Calu3 (cell line): Measurements from ENCODE around the gene TADA2A. TPM values are rescaled to one million over a fixed set of nuclear protein-coding genes. Genes with fewer than 3 reads are reported as not detected.

Source experiments
- BruUV-seq: library from RNA; stranded (reverse); fragments of 400-500 nt; replicated peaks from 2 replicates; lab custom pipeline; 2021; lab: Mats Ljungman, UMichigan
- CTCF ChIA-PET: fragments of 300-600 bp; sonication (Branson Sonifier 250); formaldehyde crosslinking; loops from one replicate; lab custom pipeline; 2022; ENCODE audit warnings: antibody characterized with exemption; lab: Charles Lee
- DNase-seq: peaks from one replicate; pipeline ENCODE4 v3.0.0; 2022
- H3K27ac Mint-ChIP-seq: one replicate; pipeline ENCODE4 v1.8.0; 2022; ENCODE audit warnings: mixed read lengths; ENCODE audit not compliant: unreplicated experiment
- H3K27me3 Mint-ChIP-seq: one replicate; pipeline ENCODE4 v1.8.0; 2022; ENCODE audit warnings: mixed read lengths; ENCODE audit not compliant: unreplicated experiment
- H3K36me3 Mint-ChIP-seq: one replicate; pipeline ENCODE4 v1.8.0; 2022; ENCODE audit warnings: mild to moderate bottlenecking, moderate library complexity, mixed read lengths; ENCODE audit not compliant: insufficient read depth, unreplicated experiment
- H3K4me1 Mint-ChIP-seq: one replicate; pipeline ENCODE4 v1.8.0; 2022; ENCODE audit warnings: mild to moderate bottlenecking, low read depth, mixed read lengths; ENCODE audit not compliant: unreplicated experiment
- H3K4me3 Mint-ChIP-seq: one replicate; pipeline ENCODE4 v1.8.0; 2022; ENCODE audit warnings: mild to moderate bottlenecking, low read depth, moderate library complexity, mixed read lengths; ENCODE audit not compliant: unreplicated experiment
- H3K9me3 Mint-ChIP-seq: one replicate; pipeline ENCODE4 v1.8.0; 2022; ENCODE audit warnings: low read depth, mixed read lengths; ENCODE audit not compliant: unreplicated experiment
- intact Hi-C: fragments of 100-400 bp; cut with micrococcal nuclease; formaldehyde crosslinking; loops from one replicate; pipeline ENCODE4 v1.10.0; 2022; ENCODE audit not compliant: unreplicated experiment
- total RNA-seq: library from RNA; stranded (reverse); gene quantifications from 2 replicates; pipeline ENCODE4 v1.2.3, GENCODE V29; 2022
- TF ChIP-seq, protein P1 (sequence below): fragments of 200-600 bp; IDR thresholded peaks from one replicate; pipeline ENCODE4 v1.8.0; 2022; ENCODE audit warnings: antibody characterized with exemption; ENCODE audit not compliant: unreplicated experiment

Gene TADA2A
- total RNA-seq, 1 experiment from 2014 or later, result 102 TPM

- TF ChIP-seq, protein P1, sequence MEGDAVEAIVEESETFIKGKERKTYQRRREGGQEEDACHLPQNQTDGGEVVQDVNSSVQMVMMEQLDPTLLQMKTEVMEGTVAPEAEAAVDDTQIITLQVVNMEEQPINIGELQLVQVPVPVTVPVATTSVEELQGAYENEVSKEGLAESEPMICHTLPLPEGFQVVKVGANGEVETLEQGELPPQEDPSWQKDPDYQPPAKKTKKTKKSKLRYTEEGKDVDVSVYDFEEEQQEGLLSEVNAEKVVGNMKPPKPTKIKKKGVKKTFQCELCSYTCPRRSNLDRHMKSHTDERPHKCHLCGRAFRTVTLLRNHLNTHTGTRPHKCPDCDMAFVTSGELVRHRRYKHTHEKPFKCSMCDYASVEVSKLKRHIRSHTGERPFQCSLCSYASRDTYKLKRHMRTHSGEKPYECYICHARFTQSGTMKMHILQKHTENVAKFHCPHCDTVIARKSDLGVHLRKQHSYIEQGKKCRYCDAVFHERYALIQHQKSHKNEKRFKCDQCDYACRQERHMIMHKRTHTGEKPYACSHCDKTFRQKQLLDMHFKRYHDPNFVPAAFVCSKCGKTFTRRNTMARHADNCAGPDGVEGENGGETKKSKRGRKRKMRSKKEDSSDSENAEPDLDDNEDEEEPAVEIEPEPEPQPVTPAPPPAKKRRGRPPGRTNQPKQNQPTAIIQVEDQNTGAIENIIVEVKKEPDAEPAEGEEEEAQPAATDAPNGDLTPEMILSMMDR, result no peak
- intact Hi-C loops, result no loop called here
- peaks cover 10% of the 10 kb centered on the region for H3K4me1 Mint-ChIP-seq
- H3K9me3 Mint-ChIP-seq, result no peaks in the 10 kb centered on the region
- H3K27ac Mint-ChIP-seq, result no peak overlapping the region
- DNase-seq, result no peak
- no peak overlapping the region for H3K4me3 Mint-ChIP-seq
- CTCF ChIA-PET, result no interaction called here
- no TSS peak for BruUV-seq
- H3K27me3 Mint-ChIP-seq, result no peaks in the 10 kb centered on the region
- H3K36me3 Mint-ChIP-seq, result peaks cover 62% of the 10 kb centered on the region
These were observed 63.5 kb downstream of the TADA2A start for GRCh38 chr17:37470181-37470580.

DNA sequence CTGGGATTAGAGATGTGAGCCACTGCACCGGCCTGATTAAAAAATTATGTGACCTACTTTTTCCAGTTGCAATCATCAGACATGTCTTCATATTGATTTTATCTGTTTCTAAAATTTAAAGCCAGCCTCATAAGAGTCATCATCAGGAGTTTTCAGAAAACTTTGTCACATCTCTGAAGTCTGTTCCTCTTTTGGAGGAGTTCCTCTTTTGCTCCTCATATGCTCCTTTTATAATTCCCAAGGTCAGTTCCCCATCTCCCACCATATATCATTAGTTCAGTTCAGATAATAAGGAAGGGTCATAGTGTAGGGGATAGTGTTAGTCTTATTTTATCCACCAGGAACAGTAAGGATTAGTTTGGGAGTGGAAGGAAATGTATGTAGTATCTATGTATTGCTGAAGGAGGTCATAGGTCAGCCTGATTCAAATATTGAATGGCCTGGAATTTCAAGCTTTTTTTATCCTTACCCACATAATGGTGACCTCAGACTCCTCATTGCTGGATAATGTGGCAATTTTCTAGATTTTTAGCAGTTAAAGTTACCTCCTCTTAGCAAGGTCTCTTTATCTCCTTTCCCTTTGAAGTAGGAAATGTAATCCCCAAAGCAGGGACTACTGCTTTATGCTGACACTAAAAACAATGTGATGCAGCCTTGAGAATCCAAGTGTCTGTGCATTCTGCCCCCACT lies 69.2 kb downstream of the TADA2A start:
- TF ChIP-seq, protein P1, result no peak
- intact Hi-C loops, result no loop called here
- peaks cover 68% of the 10 kb centered on the region for H3K36me3 Mint-ChIP-seq
- H3K27ac Mint-ChIP-seq, result peak overlapping the region; percentile 34
- no peaks in the 10 kb centered on the region for H3K27me3 Mint-ChIP-seq
- CTCF ChIA-PET, result interaction anchor here (0.6 to 3.2 kb wide), 6 partner anchors 9 to 115 kb away, joined by 3 to 12 read pairs (median 4); no protein-coding TSS in a partner anchor
- no peak for DNase-seq
- no TSS peak for BruUV-seq
- no peak overlapping the region for H3K4me3 Mint-ChIP-seq
- H3K4me1 Mint-ChIP-seq, result peaks cover 21% of the 10 kb centered on the region
- H3K9me3 Mint-ChIP-seq, result no peaks in the 10 kb centered on the region

DNA sequence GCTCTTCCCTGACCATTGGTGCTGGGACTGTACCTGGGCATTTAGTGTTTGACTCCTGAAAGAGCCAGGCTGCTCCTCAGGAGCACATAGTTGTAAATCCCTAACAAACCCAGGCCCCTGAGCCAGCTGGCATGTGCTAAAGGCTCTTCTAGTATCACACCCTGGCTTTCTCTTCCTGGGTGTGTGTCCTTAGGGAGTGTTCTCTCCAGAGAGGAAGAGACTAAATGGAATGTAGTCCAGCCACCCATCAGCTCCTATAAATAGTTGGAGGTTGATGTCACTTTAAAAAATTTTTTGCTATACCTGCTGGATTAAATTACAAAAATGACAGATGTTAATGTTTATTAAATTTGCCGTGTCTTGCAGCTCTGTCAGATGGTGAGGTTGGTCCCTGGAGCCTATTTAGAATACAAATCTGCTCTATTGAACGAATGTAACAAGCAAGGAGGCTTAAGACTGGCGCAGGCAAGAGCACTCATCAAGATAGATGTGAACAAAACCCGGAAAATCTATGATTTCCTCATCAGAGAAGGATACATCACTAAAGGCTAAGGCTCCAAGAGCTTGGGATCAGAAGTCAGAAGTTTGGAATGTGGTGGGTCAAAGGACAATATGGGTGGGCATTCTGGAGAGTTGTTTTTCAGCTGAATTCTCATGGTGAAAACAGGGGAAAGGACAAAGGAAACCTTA lies 69.9 kb downstream of the TADA2A start:
- no peak overlapping the region for H3K4me3 Mint-ChIP-seq
- BruUV-seq, result no TSS peak

GRCh38 chr17:37478187-37478586 lies 71.5 kb downstream of the TADA2A start:
- BruUV-seq, result no TSS peak
- peaks cover 56% of the 10 kb centered on the region for H3K36me3 Mint-ChIP-seq
- TF ChIP-seq, protein P1, result no peak
- peaks cover 26% of the 10 kb centered on the region for H3K4me1 Mint-ChIP-seq
- no peak overlapping the region for H3K4me3 Mint-ChIP-seq
- H3K27me3 Mint-ChIP-seq, result no peaks in the 10 kb centered on the region
- H3K9me3 Mint-ChIP-seq, result no peaks in the 10 kb centered on the region
- no peak overlapping the region for H3K27ac Mint-ChIP-seq
- no peak for DNase-seq
- intact Hi-C loops, result no loop called here
- CTCF ChIA-PET, result interaction anchor here (0.6 to 3.2 kb wide), 2 partner anchors 10 to 19 kb away, joined by 4 to 12 read pairs; no protein-coding TSS in a partner anchor

More for the DNA sequence above, 69.9 kb downstream of the TADA2A start:
- H3K9me3 Mint-ChIP-seq, result no peaks in the 10 kb centered on the region
- peak overlapping the region; percentile 34 for H3K27ac Mint-ChIP-seq
- peaks cover 21% of the 10 kb centered on the region for H3K4me1 Mint-ChIP-seq
- TF ChIP-seq, protein P1, result no peak
- intact Hi-C loops, result no loop called here
- H3K36me3 Mint-ChIP-seq, result peaks cover 63% of the 10 kb centered on the region
- peak; percentile 50 for DNase-seq
- no peaks in the 10 kb centered on the region for H3K27me3 Mint-ChIP-seq
- CTCF ChIA-PET, result interaction anchor here (0.6 to 3.2 kb wide), 10 partner anchors 8 to 116 kb away, joined by 3 to 12 read pairs (median 4); no protein-coding TSS in a partner anchor
